Suprapubic skin (tissue), 4 donors: ENCODE results near the gene PODXL. TPM values are rescaled to one million over a fixed set of nuclear protein-coding genes. Genes with fewer than 3 reads are reported as not detected.

Experiments used
- DNase-seq, 2 donors: peaks; one replicate each; pipeline ENCODE4 v3.0.0-alpha.2; 2019; ENCODE audit warnings: low spot score in 2 of 2
- H3K27ac ChIP-seq: fragments of 200-600 bp; sonication (generic); one replicate; pipeline ENCODE4 v1.5.1; 2019
- H3K27me3 ChIP-seq: fragments of 200-600 bp; sonication (generic); one replicate; pipeline ENCODE4 v1.5.1; 2019
- H3K36me3 ChIP-seq: fragments of 200-600 bp; sonication (generic); one replicate; pipeline ENCODE4 v1.5.1; 2019
- H3K4me1 ChIP-seq: fragments of 200-600 bp; sonication (generic); one replicate; pipeline ENCODE4 v1.5.1; 2019
- H3K4me3 ChIP-seq: fragments of 200-600 bp; sonication (generic); one replicate; pipeline ENCODE4 v1.5.1; 2019; ENCODE audit warnings: mild to moderate bottlenecking
- H3K9me3 ChIP-seq: fragments of 200-600 bp; sonication (generic); one replicate; pipeline ENCODE4 v1.5.1; 2019
- EP300 ChIP-seq: sonication (generic); formaldehyde crosslinking; IDR thresholded peaks from one replicate; pipeline ENCODE4 v1.6.1; 2017; ENCODE audit warnings: antibody characterized with exemption
- POLR2A ChIP-seq, 2 donors: fragments of 450-650 bp; IDR thresholded peaks; one replicate each; pipeline ENCODE4 v1.6.1; 2017; ENCODE audit warnings: antibody characterized with exemption in 2 of 2, mild to moderate bottlenecking in 2 of 2, moderate library complexity in 2 of 2
- POLR2AphosphoS5 ChIP-seq, 3 donors: sonication (generic); formaldehyde crosslinking; IDR thresholded peaks; one replicate each; pipeline ENCODE4 v1.6.1; 2017; ENCODE audit warnings: antibody characterized with exemption in 3 of 3
- WGBS: methylation state at CpG from one replicate; pipeline ENCODE4 v1.1.5; 2018; 5-methylcytosine and 5-hydroxymethylcytosine counted together
- total RNA-seq, 4 donors: library from RNA; depleted of rRNA; stranded (reverse); fragments of >200 nt; gene quantifications; one replicate each; pipeline ENCODE4 v1.1.0, GENCODE V29; 2016
- TF ChIP-seq, protein P1 (sequence below), 2 donors: fragments of 200-600 bp in 1 of 2; fragments of 450-650 bp in 1 of 2; sonication (generic) in 1 of 2; IDR thresholded peaks; one replicate each; pipeline ENCODE4 v1.5.1; 2016 to 2019; ENCODE audit warnings: antibody characterized with exemption in 2 of 2, mild to moderate bottlenecking in 1 of 2, moderate library complexity in 1 of 2

PODXL gene
- total RNA-seq, 4 donors from 2014 or later: 10.2 to 27.9 (median 17.8) TPM

DNA sequence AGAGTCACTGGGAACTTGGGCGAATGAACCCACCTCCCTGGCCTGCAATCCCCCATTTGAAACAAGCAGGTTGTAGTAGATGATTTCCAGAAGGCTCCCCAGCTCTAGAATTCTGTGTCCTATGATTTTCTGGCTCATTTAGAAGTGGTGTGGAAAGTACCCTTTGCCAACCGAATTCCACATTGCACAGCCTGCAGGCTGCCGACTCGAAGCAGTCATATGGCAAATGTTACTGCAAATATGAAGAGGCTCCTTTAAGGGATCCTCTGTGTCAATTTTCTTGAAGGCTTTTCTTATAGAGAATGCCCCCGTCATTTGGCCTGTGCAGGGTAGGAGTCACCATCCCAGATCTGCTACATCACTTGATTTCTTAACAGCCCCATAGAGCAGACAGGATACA is 5.6 kb downstream of the PODXL start:
- H3K4me3 ChIP-seq: no peak overlapping the region
- H3K9me3 ChIP-seq: no peaks in the 10 kb centered on the region
- WGBS: 44% methylated on average over 5 of the region's 5 CpGs
- no peaks in the 10 kb centered on the region for H3K27me3 ChIP-seq
- H3K36me3 ChIP-seq: no peaks in the 10 kb centered on the region
- TF ChIP-seq EP300 (no peak), POLR2A (IDR thresholded peaks at IDR 0.05) (no peak), POLR2AphosphoS5 (IDR thresholded peaks at IDR 0.05) (no peak)
- TF ChIP-seq, protein P1, sequence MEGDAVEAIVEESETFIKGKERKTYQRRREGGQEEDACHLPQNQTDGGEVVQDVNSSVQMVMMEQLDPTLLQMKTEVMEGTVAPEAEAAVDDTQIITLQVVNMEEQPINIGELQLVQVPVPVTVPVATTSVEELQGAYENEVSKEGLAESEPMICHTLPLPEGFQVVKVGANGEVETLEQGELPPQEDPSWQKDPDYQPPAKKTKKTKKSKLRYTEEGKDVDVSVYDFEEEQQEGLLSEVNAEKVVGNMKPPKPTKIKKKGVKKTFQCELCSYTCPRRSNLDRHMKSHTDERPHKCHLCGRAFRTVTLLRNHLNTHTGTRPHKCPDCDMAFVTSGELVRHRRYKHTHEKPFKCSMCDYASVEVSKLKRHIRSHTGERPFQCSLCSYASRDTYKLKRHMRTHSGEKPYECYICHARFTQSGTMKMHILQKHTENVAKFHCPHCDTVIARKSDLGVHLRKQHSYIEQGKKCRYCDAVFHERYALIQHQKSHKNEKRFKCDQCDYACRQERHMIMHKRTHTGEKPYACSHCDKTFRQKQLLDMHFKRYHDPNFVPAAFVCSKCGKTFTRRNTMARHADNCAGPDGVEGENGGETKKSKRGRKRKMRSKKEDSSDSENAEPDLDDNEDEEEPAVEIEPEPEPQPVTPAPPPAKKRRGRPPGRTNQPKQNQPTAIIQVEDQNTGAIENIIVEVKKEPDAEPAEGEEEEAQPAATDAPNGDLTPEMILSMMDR (IDR thresholded peaks at IDR 0.05): no peak
- no peak for DNase-seq
- peaks cover 11% of the 10 kb centered on the region for H3K4me1 ChIP-seq
- H3K27ac ChIP-seq: no peak overlapping the region

- Histone ChIP-seq H3K4me3 (no peak overlapping the region), H3K27ac (no peak overlapping the region), H3K9me3 (no peaks in the 10 kb centered on the region), H3K27me3 (no peaks in the 10 kb centered on the region), H3K36me3 (no peaks in the 10 kb centered on the region), H3K4me1 (peaks cover 7% of the 10 kb centered on the region)
- TF ChIP-seq POLR2AphosphoS5 (IDR thresholded peaks at IDR 0.05): no peak
- no peak for TF ChIP-seq EP300
- TF ChIP-seq, protein P1 (IDR thresholded peaks at IDR 0.05): no peak
- TF ChIP-seq POLR2A (IDR thresholded peaks at IDR 0.05): no peak
- no peak for DNase-seq
- WGBS: 95% methylated on average over 2 of the region's 2 CpGs
These were observed 8.1 kb downstream of the PODXL start for GRCh38 chr7:131548371-131548770.

GRCh38 chr7:131547589-131547988 is 8.8 kb downstream of the PODXL start:
- TF ChIP-seq POLR2AphosphoS5 (IDR thresholded peaks at IDR 0.05) (no peak), EP300 (no peak), POLR2A (IDR thresholded peaks at IDR 0.05) (no peak)
- TF ChIP-seq, protein P1 (IDR thresholded peaks at IDR 0.05): no peak
- H3K4me3 ChIP-seq: no peak overlapping the region
- WGBS: 90% methylated on average over 8 of the region's 8 CpGs

DNA sequence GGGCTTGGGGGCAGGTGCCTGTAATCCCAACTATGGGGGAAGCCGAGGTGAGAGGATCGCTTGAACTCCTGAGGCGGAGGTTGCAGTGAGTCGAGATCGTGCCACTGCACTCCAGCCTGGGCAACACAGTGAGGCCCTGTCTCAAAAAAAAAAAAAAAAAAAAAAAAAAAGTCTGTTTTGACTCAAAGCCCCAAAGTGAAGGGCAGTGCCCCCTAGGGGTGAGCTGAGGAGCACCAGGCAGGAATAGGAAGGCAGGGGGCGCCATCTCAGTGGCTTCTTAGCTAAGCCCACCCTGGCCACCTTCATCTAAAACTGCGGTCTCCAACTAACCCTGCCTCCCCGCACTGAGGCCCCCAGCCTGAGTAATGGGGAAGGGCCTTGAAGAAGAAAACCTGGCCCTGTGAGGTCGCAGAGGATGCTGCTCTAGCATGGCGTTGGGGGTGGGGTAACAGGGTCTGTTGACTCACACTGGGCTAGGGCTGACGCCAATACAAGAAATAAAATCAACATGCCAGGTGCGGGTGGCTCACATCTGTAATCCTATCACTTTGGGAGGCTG is 9.8 kb downstream of the PODXL start:
- H3K27ac ChIP-seq: no peak overlapping the region

More at GRCh38 chr7:131547589-131547988, 8.8 kb downstream of the PODXL start:
- no peaks in the 10 kb centered on the region for H3K36me3 ChIP-seq
- H3K4me1 ChIP-seq: peaks cover 7% of the 10 kb centered on the region
- no peaks in the 10 kb centered on the region for H3K27me3 ChIP-seq
- no peak overlapping the region for H3K27ac ChIP-seq
- H3K9me3 ChIP-seq: no peaks in the 10 kb centered on the region
- DNase-seq: no peak

GRCh38 chr7:131546126-131546525 is 10.3 kb downstream of the PODXL start:
- DNase-seq: no peak
- Histone ChIP-seq H3K4me1 (peaks cover 7% of the 10 kb centered on the region), H3K36me3 (no peaks in the 10 kb centered on the region), H3K27me3 (no peaks in the 10 kb centered on the region), H3K4me3 (no peak overlapping the region), H3K9me3 (no peaks in the 10 kb centered on the region), H3K27ac (no peak overlapping the region)
- WGBS: 72% methylated on average over 12 of the region's 12 CpGs
- TF ChIP-seq POLR2A (IDR thresholded peaks at IDR 0.05): no peak
- no peak for TF ChIP-seq POLR2AphosphoS5 (IDR thresholded peaks at IDR 0.05)
- no peak for TF ChIP-seq EP300
- TF ChIP-seq, protein P1 (IDR thresholded peaks at IDR 0.05): no peak

More for the DNA sequence above, 9.8 kb downstream of the PODXL start:
- H3K9me3 ChIP-seq: no peaks in the 10 kb centered on the region
- no peaks in the 10 kb centered on the region for H3K27me3 ChIP-seq
- no peak for TF ChIP-seq EP300
- TF ChIP-seq, protein P1 (IDR thresholded peaks at IDR 0.05): peak in 1 of 2 donors; percentile 24
- 72% methylated on average over 12 of the region's 12 CpGs for WGBS
- no peak overlapping the region for H3K4me3 ChIP-seq
- DNase-seq: no peak
- no peaks in the 10 kb centered on the region for H3K36me3 ChIP-seq
- peaks cover 7% of the 10 kb centered on the region for H3K4me1 ChIP-seq
